Osteoblast (primary cell): ENCODE results near the gene CAMKMT. TPM values are rescaled to one million over a fixed set of nuclear protein-coding genes. Genes with fewer than 3 reads are reported as not detected.

Source experiments
- DNase-seq: peaks from one replicate; pipeline ENCODE4 v3.0.0; 2011; ENCODE audit warnings: low spot score, mixed read lengths; ENCODE audit not compliant: insufficient read length; ENCODE audit errors: missing footprints
- H2AFZ ChIP-seq: 2 replicates; pipeline ENCODE4 v1.6.0; 2011; ENCODE audit warnings: mild to moderate bottlenecking, low read length
- H3K27ac ChIP-seq: 2 replicates; pipeline ENCODE4 v1.5.1; 2011; ENCODE audit warnings: mild to moderate bottlenecking, low read depth, low read length, moderate library complexity
- H3K27me3 ChIP-seq: 2 replicates; pipeline ENCODE4 v1.6.0; 2012; ENCODE audit warnings: mild to moderate bottlenecking, control low read depth, inconsistent platforms, low read length, moderate library complexity; ENCODE audit not compliant: insufficient read depth
- H3K36me3 ChIP-seq: 2 replicates; pipeline ENCODE4 v1.5.1; 2011; ENCODE audit warnings: mild to moderate bottlenecking, low read length, control low read depth, moderate library complexity; ENCODE audit not compliant: insufficient read depth
- H3K4me1 ChIP-seq: 2 replicates; pipeline ENCODE4 v1.5.1; 2011; ENCODE audit warnings: mild to moderate bottlenecking, low read length, control low read depth, moderate library complexity; ENCODE audit not compliant: insufficient read depth
- H3K4me2 ChIP-seq: 2 replicates; pipeline ENCODE4 v1.6.0; 2011; ENCODE audit warnings: mild to moderate bottlenecking, low read length; ENCODE audit not compliant: insufficient read depth
- H3K4me3 ChIP-seq: fragments of 200-600 bp; sonication (generic); 3 replicates; pipeline ENCODE4 v1.5.1; 2012; ENCODE audit warnings: mild to moderate bottlenecking, low read length, inconsistent platforms; ENCODE audit not compliant: insufficient read depth
- H3K79me2 ChIP-seq: 2 replicates; pipeline ENCODE4 v1.6.0; 2012; ENCODE audit warnings: mild to moderate bottlenecking, low read length, control low read depth, inconsistent platforms; ENCODE audit not compliant: insufficient read depth
- H3K9me3 ChIP-seq: 2 replicates; pipeline ENCODE4 v1.5.1; 2011; ENCODE audit warnings: low read depth, low read length, control low read depth
- H4K20me1 ChIP-seq: 2 replicates; pipeline ENCODE4 v1.6.0; 2012; ENCODE audit warnings: mild to moderate bottlenecking, low read length, control low read depth; ENCODE audit not compliant: insufficient read depth
- CTCF ChIP-seq: IDR thresholded peaks from 2 replicates; pipeline ENCODE4 v1.5.1; 2011; ENCODE audit warnings: mild to moderate bottlenecking, low read depth, low read length, moderate library complexity; ENCODE audit errors: extremely low read depth
- total RNA-seq: library from RNA; depleted of rRNA; stranded (reverse); fragments of >200 nt; gene quantifications from 2 replicates; pipeline ENCODE4 v1.2.3, GENCODE V29; 2012

Gene CAMKMT
- total RNA-seq, 1 donor = 7.2 TPM

- H2AFZ ChIP-seq = no peak overlapping the region
- no peak overlapping the region for H3K4me3 ChIP-seq
- no peaks in the 10 kb centered on the region for H3K36me3 ChIP-seq
- H4K20me1 ChIP-seq = no peaks in the 10 kb centered on the region
- no peaks in the 10 kb centered on the region for H3K79me2 ChIP-seq
- no peaks in the 10 kb centered on the region for H3K27me3 ChIP-seq
- H3K4me2 ChIP-seq = no peak overlapping the region
- no peak for DNase-seq
- no peak overlapping the region for H3K27ac ChIP-seq
- peaks cover 38% of the 10 kb centered on the region for H3K4me1 ChIP-seq
- TF ChIP-seq CTCF = no peak
- no peaks in the 10 kb centered on the region for H3K9me3 ChIP-seq
These were observed 189.8 kb downstream of the CAMKMT start for GRCh38 chr2:44551497-44551896.

GRCh38 chr2:44553456-44553855 lies 191.7 kb downstream of the CAMKMT start:
- Histone ChIP-seq H3K27ac (no peak overlapping the region), H3K4me2 (peak overlapping the region; percentile 20)
- DNase-seq = no peak

DNA sequence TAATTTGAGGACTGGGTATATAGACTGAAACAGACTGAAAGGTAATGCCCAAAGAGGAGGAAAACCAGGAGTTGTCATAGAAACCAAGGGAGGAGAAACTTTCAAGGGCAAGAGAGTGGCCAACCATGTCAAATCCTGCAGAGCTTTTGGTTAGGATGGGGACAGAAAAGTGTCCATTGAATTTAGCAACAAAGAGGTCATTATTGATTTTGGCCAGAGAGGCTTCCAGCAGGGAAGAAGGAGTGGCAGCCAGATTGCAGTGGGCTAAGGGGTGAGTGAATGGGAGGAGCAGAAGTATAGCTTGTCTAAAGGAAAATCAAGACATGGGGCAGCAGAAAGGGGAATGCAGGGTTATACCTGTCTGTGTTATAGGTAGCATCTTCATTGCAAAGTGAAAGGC lies 194.0 kb downstream of the CAMKMT start:
- no peak for TF ChIP-seq CTCF
- Histone ChIP-seq H3K9me3 (no peaks in the 10 kb centered on the region), H4K20me1 (no peaks in the 10 kb centered on the region), H3K27me3 (no peaks in the 10 kb centered on the region), H3K36me3 (no peaks in the 10 kb centered on the region), H3K79me2 (no peaks in the 10 kb centered on the region), H3K4me3 (no peak overlapping the region), H2AFZ (no peak overlapping the region), H3K27ac (no peak overlapping the region), H3K4me2 (no peak overlapping the region), H3K4me1 (peaks cover 14% of the 10 kb centered on the region)
- no peak for DNase-seq

More at GRCh38 chr2:44553456-44553855, 191.7 kb downstream of the CAMKMT start:
- peaks cover 34% of the 10 kb centered on the region for H3K4me1 ChIP-seq
- no peaks in the 10 kb centered on the region for H3K27me3 ChIP-seq
- H3K79me2 ChIP-seq = no peaks in the 10 kb centered on the region
- no peaks in the 10 kb centered on the region for H3K36me3 ChIP-seq
- no peak overlapping the region for H3K4me3 ChIP-seq
- H3K9me3 ChIP-seq = no peaks in the 10 kb centered on the region
- no peaks in the 10 kb centered on the region for H4K20me1 ChIP-seq
- no peak for TF ChIP-seq CTCF
- H2AFZ ChIP-seq = no peak overlapping the region

DNA sequence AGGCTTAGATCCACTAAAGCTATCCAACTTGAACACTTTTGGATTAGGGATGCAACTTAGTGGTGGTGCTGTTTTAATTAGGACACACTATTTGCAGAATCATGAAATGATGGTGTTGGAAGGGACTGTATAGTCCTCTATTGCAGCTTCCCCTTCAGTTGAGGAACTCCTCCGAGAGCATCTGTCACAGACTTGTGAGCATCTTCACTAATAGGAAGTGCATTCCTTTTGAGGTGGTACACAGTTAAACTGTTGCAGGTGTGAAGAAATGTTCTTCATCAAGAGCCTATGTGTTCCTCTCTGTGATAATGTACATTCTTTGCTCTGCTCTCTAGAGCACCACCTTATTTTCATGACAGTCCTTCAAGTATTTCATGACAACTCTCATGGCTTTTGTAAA lies 197.4 kb downstream of the CAMKMT start:
- Histone ChIP-seq H3K27ac (no peak overlapping the region), H3K4me1 (peaks cover 9% of the 10 kb centered on the region), H3K4me3 (no peak overlapping the region), H2AFZ (no peak overlapping the region), H3K4me2 (no peak overlapping the region), H4K20me1 (no peaks in the 10 kb centered on the region), H3K36me3 (no peaks in the 10 kb centered on the region), H3K27me3 (no peaks in the 10 kb centered on the region), H3K79me2 (no peaks in the 10 kb centered on the region), H3K9me3 (no peaks in the 10 kb centered on the region)
- DNase-seq = no peak
- TF ChIP-seq CTCF = no peak
